ENCODE measurements around the gene GABRA6.

GABRA6 gene

DNA sequence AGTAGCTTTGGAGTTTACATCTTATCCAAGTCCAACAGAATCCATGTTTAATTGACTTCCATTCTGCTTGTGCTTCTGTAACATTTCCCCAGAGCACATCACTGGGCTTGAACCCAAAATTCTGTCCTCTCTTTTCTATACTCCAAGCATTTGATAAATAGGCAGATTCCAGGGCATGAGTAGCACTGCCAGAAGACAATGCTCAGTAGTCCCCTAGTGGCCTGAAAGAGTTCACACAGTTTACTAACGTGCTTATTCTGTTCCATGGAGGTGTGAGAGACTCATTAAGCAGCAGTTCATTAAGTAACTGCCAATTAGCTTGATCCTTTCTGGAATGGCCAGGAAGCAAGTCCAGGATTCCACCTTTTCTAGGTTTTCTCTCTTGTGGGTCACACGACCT is 9.4 kb upstream of the GABRA6 start:
- no peaks in the 10 kb centered on the region for H3K9me3 ChIP-seq (ENCODE audit: control extremely low read depth in 1 of 5, control insufficient read depth in 4 of 5, insufficient read depth in 2 of 5, low read depth in 1 of 5, low read length in 4 of 5)
- no peaks in the 10 kb centered on the region for H3K27me3 ChIP-seq (replicated peaks in 2 of 5; ENCODE audit: control insufficient read depth in 4 of 5, insufficient read depth in 5 of 5, low read length in 4 of 5)
- ChIA-PET CTCF (no interaction called here), POLR2A (no interaction called here)
- H3K27ac ChIP-seq (ENCODE audit: insufficient read depth in 1 of 2, low read depth in 1 of 2, low read length in 2 of 2, poor library complexity in 1 of 2, severe bottlenecking in 2 of 2), result no peak overlapping the region
- no peaks in the 10 kb centered on the region for H3K4me1 ChIP-seq (ENCODE audit: control extremely low read depth in 1 of 4, control insufficient read depth in 4 of 4, insufficient read depth in 4 of 4, low read length in 3 of 4)
- H3K4me3 ChIP-seq (ENCODE audit: control insufficient read depth in 1 of 7, extremely low read depth in 1 of 7, insufficient read depth in 4 of 7, low read depth in 2 of 7, low read length in 6 of 7), result no peak overlapping the region
- no peaks in the 10 kb centered on the region for H3K36me3 ChIP-seq (ENCODE audit: control insufficient read depth in 4 of 4, insufficient read depth in 4 of 4, low read length in 3 of 4)
- WGBS (ENCODE audit: insufficient coverage), result 0% methylated on average over 2 of the region's 2 CpGs
- DNase-seq, result peak in 2 of 3 donors; percentile 5 to 11

DNA sequence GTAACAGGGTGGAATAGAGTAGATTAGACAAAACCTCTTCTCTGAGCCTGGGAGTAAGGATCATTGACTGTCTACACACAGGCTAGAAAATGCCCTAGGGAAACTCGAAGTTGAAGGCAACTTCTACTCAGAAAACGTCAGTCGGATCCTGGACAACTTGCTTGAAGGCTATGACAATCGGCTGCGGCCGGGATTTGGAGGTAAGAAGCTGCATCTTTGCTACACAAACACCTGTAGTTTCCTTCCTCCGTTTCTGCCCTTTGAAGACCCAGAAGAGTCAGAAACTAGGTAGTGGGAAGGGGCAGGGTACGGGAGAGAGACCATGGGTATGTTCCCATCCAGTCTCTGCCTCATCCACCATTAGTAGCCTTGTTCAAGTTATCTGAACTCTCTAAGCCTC is 628 bp downstream of the GABRA6 start:
- POLR2A ChIA-PET, result no interaction called here
- peaks cover 0 to 1% (median 0%) of the 10 kb centered on the region in 5 experiments for H3K9me3 ChIP-seq (ENCODE audit: control extremely low read depth in 1 of 5, control insufficient read depth in 4 of 5, insufficient read depth in 2 of 5, low read depth in 1 of 5, low read length in 4 of 5)
- 89% methylated on average over 4 of the region's 8 CpGs for WGBS (ENCODE audit: insufficient coverage)
- CTCF ChIA-PET, result no interaction called here
- no peak overlapping the region for H3K4me3 ChIP-seq (ENCODE audit: control insufficient read depth in 1 of 7, extremely low read depth in 1 of 7, insufficient read depth in 4 of 7, low read depth in 2 of 7, low read length in 6 of 7)
- no peak overlapping the region for H3K27ac ChIP-seq (ENCODE audit: insufficient read depth in 1 of 2, low read depth in 1 of 2, low read length in 2 of 2, poor library complexity in 1 of 2, severe bottlenecking in 2 of 2)
- H3K4me1 ChIP-seq (ENCODE audit: control extremely low read depth in 1 of 4, control insufficient read depth in 4 of 4, insufficient read depth in 4 of 4, low read length in 3 of 4), result no peaks in the 10 kb centered on the region
- DNase-seq, result no peak
- H3K27me3 ChIP-seq (replicated peaks in 2 of 5; ENCODE audit: control insufficient read depth in 4 of 5, insufficient read depth in 5 of 5, low read length in 4 of 5), result no peaks in the 10 kb centered on the region
- no peaks in the 10 kb centered on the region for H3K36me3 ChIP-seq (ENCODE audit: control insufficient read depth in 4 of 4, insufficient read depth in 4 of 4, low read length in 3 of 4)

DNA sequence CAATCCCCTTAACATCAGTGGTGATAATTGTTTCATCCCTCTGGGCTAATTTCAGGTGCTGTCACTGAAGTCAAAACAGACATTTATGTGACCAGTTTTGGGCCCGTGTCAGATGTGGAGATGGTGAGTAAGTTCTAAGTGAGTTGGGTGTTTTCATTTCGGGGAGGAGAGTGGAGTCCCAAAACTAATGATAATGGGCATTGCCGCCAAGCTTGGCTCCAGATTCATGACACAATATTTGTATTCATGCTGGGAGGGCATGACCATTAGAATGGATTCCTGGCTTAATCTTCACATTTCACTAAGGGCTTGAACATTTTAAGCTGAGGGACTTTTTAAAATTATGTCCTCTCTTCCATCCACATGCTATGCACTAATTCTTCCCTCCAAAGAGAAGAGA is 1.4 kb downstream of the GABRA6 start:
- H3K4me3 ChIP-seq (ENCODE audit: control insufficient read depth in 1 of 7, extremely low read depth in 1 of 7, insufficient read depth in 4 of 7, low read depth in 2 of 7, low read length in 6 of 7), result no peak overlapping the region
- H3K9me3 ChIP-seq (ENCODE audit: control extremely low read depth in 1 of 5, control insufficient read depth in 4 of 5, insufficient read depth in 2 of 5, low read depth in 1 of 5, low read length in 4 of 5), result peaks cover 0 to 1% (median 0%) of the 10 kb centered on the region in 5 experiments
- POLR2A ChIA-PET, result no interaction called here
- no peaks in the 10 kb centered on the region for H3K36me3 ChIP-seq (ENCODE audit: control insufficient read depth in 4 of 4, insufficient read depth in 4 of 4, low read length in 3 of 4)
- no peaks in the 10 kb centered on the region for H3K27me3 ChIP-seq (replicated peaks in 2 of 5; ENCODE audit: control insufficient read depth in 4 of 5, insufficient read depth in 5 of 5, low read length in 4 of 5)
- CTCF ChIA-PET, result no interaction called here
- no peak for DNase-seq
- H3K4me1 ChIP-seq (ENCODE audit: control extremely low read depth in 1 of 4, control insufficient read depth in 4 of 4, insufficient read depth in 4 of 4, low read length in 3 of 4), result no peaks in the 10 kb centered on the region
- 93% methylated on average over 3 of the region's 3 CpGs for WGBS (ENCODE audit: insufficient coverage)
- no peak overlapping the region for H3K27ac ChIP-seq (ENCODE audit: insufficient read depth in 1 of 2, low read depth in 1 of 2, low read length in 2 of 2, poor library complexity in 1 of 2, severe bottlenecking in 2 of 2)

DNA sequence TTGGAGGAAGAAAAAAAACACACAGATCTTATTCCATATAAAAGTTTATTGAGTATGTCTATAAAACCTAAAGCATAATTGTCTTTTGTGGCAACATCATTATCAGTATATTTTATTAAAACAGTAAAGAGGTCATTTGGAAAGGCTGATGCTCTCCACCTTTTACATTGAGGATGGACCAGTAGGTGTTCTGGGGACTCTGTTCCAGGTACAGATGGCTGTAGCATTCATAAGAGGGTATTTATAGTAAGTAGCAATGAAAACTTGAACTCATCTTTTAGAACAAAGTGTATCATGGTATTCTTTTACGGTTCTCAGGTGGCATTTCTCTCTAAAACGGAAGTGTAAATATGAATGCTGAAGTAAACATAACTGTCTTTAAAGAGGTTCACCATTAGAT is 1.8 kb downstream of the GABRA6 start:
- H3K4me1 ChIP-seq (ENCODE audit: control extremely low read depth in 1 of 4, control insufficient read depth in 4 of 4, insufficient read depth in 4 of 4, low read length in 3 of 4), result no peaks in the 10 kb centered on the region
- WGBS (ENCODE audit: insufficient coverage), result 100% methylated on average over 1 of the region's 2 CpGs
- H3K4me3 ChIP-seq (ENCODE audit: control insufficient read depth in 1 of 7, extremely low read depth in 1 of 7, insufficient read depth in 4 of 7, low read depth in 2 of 7, low read length in 6 of 7), result no peak overlapping the region
- ChIA-PET POLR2A (no interaction called here), CTCF (no interaction called here)
- no peaks in the 10 kb centered on the region for H3K27me3 ChIP-seq (replicated peaks in 2 of 5; ENCODE audit: control insufficient read depth in 4 of 5, insufficient read depth in 5 of 5, low read length in 4 of 5)
- peaks cover 0 to 1% (median 0%) of the 10 kb centered on the region in 5 experiments for H3K9me3 ChIP-seq (ENCODE audit: control extremely low read depth in 1 of 5, control insufficient read depth in 4 of 5, insufficient read depth in 2 of 5, low read depth in 1 of 5, low read length in 4 of 5)
- H3K27ac ChIP-seq (ENCODE audit: insufficient read depth in 1 of 2, low read depth in 1 of 2, low read length in 2 of 2, poor library complexity in 1 of 2, severe bottlenecking in 2 of 2), result no peak overlapping the region
- H3K36me3 ChIP-seq (ENCODE audit: control insufficient read depth in 4 of 4, insufficient read depth in 4 of 4, low read length in 3 of 4), result no peaks in the 10 kb centered on the region
- no peak for DNase-seq

DNA sequence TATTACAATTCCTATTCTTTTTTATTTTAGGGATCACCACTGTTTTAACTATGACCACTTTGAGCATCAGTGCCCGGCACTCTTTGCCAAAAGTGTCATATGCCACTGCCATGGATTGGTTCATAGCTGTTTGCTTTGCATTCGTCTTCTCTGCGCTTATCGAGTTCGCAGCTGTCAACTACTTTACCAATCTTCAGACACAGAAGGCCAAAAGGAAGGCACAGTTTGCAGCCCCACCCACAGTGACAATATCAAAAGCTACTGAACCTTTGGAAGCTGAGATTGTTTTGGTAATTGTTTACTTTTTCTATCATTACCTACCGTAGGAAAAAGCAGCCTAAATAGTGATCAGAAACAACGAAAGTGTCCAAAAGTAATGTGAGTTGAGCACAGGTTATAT is 6.4 kb downstream of the GABRA6 start:
- Histone ChIP-seq H3K27ac (ENCODE audit: insufficient read depth in 1 of 2, low read depth in 1 of 2, low read length in 2 of 2, poor library complexity in 1 of 2, severe bottlenecking in 2 of 2) (no peak overlapping the region), H3K9me3 (ENCODE audit: control extremely low read depth in 1 of 5, control insufficient read depth in 4 of 5, insufficient read depth in 2 of 5, low read depth in 1 of 5, low read length in 4 of 5) (no peaks in the 10 kb centered on the region), H3K27me3 (replicated peaks in 2 of 5; ENCODE audit: control insufficient read depth in 4 of 5, insufficient read depth in 5 of 5, low read length in 4 of 5) (no peaks in the 10 kb centered on the region), H3K4me1 (ENCODE audit: control extremely low read depth in 1 of 4, control insufficient read depth in 4 of 4, insufficient read depth in 4 of 4, low read length in 3 of 4) (no peaks in the 10 kb centered on the region), H3K36me3 (ENCODE audit: control insufficient read depth in 4 of 4, insufficient read depth in 4 of 4, low read length in 3 of 4) (no peaks in the 10 kb centered on the region), H3K4me3 (ENCODE audit: control insufficient read depth in 1 of 7, extremely low read depth in 1 of 7, insufficient read depth in 4 of 7, low read depth in 2 of 7, low read length in 6 of 7) (no peak overlapping the region)
- no peak for DNase-seq
- CTCF ChIA-PET, result no interaction called here
- POLR2A ChIA-PET, result no interaction called here
- 87% methylated on average over 3 of the region's 7 CpGs for WGBS (ENCODE audit: insufficient coverage)

DNA sequence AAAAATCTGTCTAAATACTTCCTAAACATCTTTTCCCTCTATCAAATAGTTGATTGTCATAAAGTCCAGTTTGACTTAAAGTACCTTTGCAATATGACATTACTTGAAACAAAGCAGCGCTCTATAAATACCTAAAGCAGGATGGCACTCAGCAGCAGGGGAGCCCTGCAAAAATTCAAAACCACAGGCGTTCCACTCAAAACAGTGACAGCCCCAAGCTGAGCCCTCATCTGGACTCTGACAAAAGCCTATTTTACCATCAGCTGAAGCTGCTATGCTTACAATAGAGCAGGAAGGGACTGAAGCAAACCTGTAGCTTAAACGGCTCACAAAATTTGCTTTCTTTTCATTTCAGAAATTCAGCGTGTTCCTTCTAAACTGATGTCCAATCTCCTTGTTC is 11.5 kb downstream of the GABRA6 start:
- ChIA-PET CTCF (no interaction called here), POLR2A (no interaction called here)
- H3K27me3 ChIP-seq (replicated peaks in 2 of 5; ENCODE audit: control insufficient read depth in 4 of 5, insufficient read depth in 5 of 5, low read length in 4 of 5), result no peaks in the 10 kb centered on the region
- no peak overlapping the region for H3K4me3 ChIP-seq (ENCODE audit: control insufficient read depth in 1 of 7, extremely low read depth in 1 of 7, insufficient read depth in 4 of 7, low read depth in 2 of 7, low read length in 6 of 7)
- H3K36me3 ChIP-seq (ENCODE audit: control insufficient read depth in 4 of 4, insufficient read depth in 4 of 4, low read length in 3 of 4), result no peaks in the 10 kb centered on the region
- H3K27ac ChIP-seq (ENCODE audit: insufficient read depth in 1 of 2, low read depth in 1 of 2, low read length in 2 of 2, poor library complexity in 1 of 2, severe bottlenecking in 2 of 2), result no peak overlapping the region
- H3K9me3 ChIP-seq (ENCODE audit: control extremely low read depth in 1 of 5, control insufficient read depth in 4 of 5, insufficient read depth in 2 of 5, low read depth in 1 of 5, low read length in 4 of 5), result no peaks in the 10 kb centered on the region
- no peaks in the 10 kb centered on the region for H3K4me1 ChIP-seq (ENCODE audit: control extremely low read depth in 1 of 4, control insufficient read depth in 4 of 4, insufficient read depth in 4 of 4, low read length in 3 of 4)
- WGBS (ENCODE audit: insufficient coverage), result 94% methylated on average over 4 of the region's 4 CpGs
- DNase-seq, result no peak

DNA sequence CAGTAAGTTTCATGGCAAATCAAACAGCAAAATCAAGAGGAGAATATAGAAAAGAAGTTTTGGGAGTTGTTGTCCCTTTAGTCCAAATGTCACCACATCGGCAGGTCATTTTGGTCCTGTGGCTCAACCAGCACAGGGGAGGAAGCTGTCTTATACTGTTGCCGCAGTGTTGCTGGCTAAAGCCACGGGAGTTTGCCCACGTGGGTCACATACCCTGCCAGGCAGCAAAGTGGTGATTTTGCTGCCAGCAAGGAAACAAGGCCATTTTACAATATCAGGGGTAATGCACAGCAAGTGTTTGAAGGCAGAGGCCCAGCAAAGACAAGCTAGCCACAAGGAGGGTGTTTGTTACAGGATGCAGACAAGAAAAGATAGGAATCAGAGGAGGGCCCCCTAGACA is 14.5 kb downstream of the GABRA6 start:
- peak overlapping the region in 1 of 2 experiments; percentile 10 for H3K27ac ChIP-seq (ENCODE audit: insufficient read depth in 1 of 2, low read depth in 1 of 2, low read length in 2 of 2, poor library complexity in 1 of 2, severe bottlenecking in 2 of 2)
- DNase-seq, result no peak
- no peaks in the 10 kb centered on the region for H3K36me3 ChIP-seq (ENCODE audit: control insufficient read depth in 4 of 4, insufficient read depth in 4 of 4, low read length in 3 of 4)
- no peaks in the 10 kb centered on the region for H3K27me3 ChIP-seq (replicated peaks in 2 of 5; ENCODE audit: control insufficient read depth in 4 of 5, insufficient read depth in 5 of 5, low read length in 4 of 5)
- no peak overlapping the region for H3K4me3 ChIP-seq (ENCODE audit: control insufficient read depth in 1 of 7, extremely low read depth in 1 of 7, insufficient read depth in 4 of 7, low read depth in 2 of 7, low read length in 6 of 7)
- H3K4me1 ChIP-seq (ENCODE audit: control extremely low read depth in 1 of 4, control insufficient read depth in 4 of 4, insufficient read depth in 4 of 4, low read length in 3 of 4), result no peaks in the 10 kb centered on the region
- POLR2A ChIA-PET, result no interaction called here
- CTCF ChIA-PET, result no interaction called here
- H3K9me3 ChIP-seq (ENCODE audit: control extremely low read depth in 1 of 5, control insufficient read depth in 4 of 5, insufficient read depth in 2 of 5, low read depth in 1 of 5, low read length in 4 of 5), result no peaks in the 10 kb centered on the region
- 65% methylated on average over 4 of the region's 4 CpGs for WGBS (ENCODE audit: insufficient coverage)

DNA sequence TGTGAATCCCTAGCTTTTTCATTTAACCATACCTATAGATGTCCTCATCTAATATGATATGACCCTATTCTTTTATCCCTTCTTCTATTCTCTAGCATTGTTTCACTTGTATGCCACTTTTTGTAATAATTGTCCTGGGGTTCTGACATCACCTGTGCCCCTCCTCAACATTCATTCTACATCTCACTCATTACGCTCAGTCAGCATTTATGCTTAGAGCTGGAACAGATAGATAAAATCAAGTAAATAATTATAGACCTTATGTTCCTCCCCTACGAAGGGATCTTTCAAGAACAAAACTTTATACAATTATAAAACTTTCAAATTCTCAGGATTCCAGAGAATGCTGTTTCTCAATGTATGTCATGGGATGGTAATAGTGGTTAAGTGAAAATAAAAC is 18.0 kb downstream of the GABRA6 start:
- H3K4me3 ChIP-seq (ENCODE audit: control insufficient read depth in 1 of 7, extremely low read depth in 1 of 7, insufficient read depth in 4 of 7, low read depth in 2 of 7, low read length in 6 of 7), result no peak overlapping the region
- ChIA-PET CTCF (no interaction called here), POLR2A (no interaction called here)
- no peak overlapping the region for H3K27ac ChIP-seq (ENCODE audit: insufficient read depth in 1 of 2, low read depth in 1 of 2, low read length in 2 of 2, poor library complexity in 1 of 2, severe bottlenecking in 2 of 2)
- no peaks in the 10 kb centered on the region for H3K27me3 ChIP-seq (replicated peaks in 2 of 5; ENCODE audit: control insufficient read depth in 4 of 5, insufficient read depth in 5 of 5, low read length in 4 of 5)
- H3K9me3 ChIP-seq (ENCODE audit: control extremely low read depth in 1 of 5, control insufficient read depth in 4 of 5, insufficient read depth in 2 of 5, low read depth in 1 of 5, low read length in 4 of 5), result no peaks in the 10 kb centered on the region
- no peak for DNase-seq
- WGBS (ENCODE audit: insufficient coverage), result no CpG with 5 or more reads among the region's 2 CpGs
- no peaks in the 10 kb centered on the region for H3K36me3 ChIP-seq (ENCODE audit: control insufficient read depth in 4 of 4, insufficient read depth in 4 of 4, low read length in 3 of 4)
- H3K4me1 ChIP-seq (ENCODE audit: control extremely low read depth in 1 of 4, control insufficient read depth in 4 of 4, insufficient read depth in 4 of 4, low read length in 3 of 4), result no peaks in the 10 kb centered on the region
